ENCODE measurements around the gene UFSP2.

The UFSP2 gene

DNA sequence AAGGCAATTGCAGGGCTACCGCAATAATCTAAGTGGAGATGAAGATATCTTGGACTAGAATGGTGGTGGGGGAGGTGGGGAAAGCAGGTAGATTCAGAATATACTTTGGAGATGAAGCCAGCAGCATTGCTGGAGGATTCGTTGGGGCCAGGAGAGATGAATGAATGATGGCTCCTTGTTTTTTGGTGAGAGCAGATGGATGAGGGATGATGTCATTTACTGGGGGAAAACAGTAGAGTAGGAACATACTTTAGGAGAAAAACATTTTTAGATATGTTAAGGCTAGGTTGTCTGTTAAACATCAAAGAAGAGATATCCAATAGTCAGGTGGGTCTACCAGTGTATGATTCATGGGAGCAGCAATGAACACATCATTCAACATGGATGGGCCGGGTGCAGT is 39.9 kb upstream of the UFSP2 start:
- Histone ChIP-seq H3K9ac (ENCODE audit: low read depth, low read length) (no peak overlapping the region), H3K27ac (ENCODE audit: low read depth, low read length) (no peak overlapping the region), H3K9me3 (ENCODE audit: insufficient read depth, low read depth, low read length) (no peaks in the 10 kb centered on the region), H3K4me3 (ENCODE audit: low read length) (no peak overlapping the region), H3K27me3 (ENCODE audit: insufficient read depth, low read length) (peaks cover 13% of the 10 kb centered on the region), H3K4me1 (ENCODE audit: insufficient read depth, low read length) (peaks cover 14% of the 10 kb centered on the region; the same call in 1 of the 2 replicates), H3K36me3 (ENCODE audit: insufficient read depth, low read length) (no peaks in the 10 kb centered on the region)
- 89% methylated on average over 3 of the region's 3 CpGs for WGBS

DNA sequence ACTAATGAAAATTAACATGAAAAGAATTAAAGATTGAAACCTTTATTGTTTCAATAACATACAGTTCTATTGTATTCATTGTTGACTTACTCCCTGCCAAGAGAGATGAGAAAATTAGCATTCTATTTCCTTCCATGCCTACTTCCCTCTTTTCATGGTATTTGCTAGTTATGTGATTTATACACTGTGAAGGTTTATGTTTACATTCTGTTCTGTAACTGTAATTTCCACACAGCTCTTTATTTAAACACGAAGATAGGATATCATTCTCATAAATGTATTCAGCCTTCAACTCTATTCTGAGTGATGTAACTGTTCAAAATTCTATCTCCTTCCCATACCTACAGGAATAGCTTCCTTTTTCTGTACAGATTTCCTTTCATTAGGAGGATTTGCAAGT is 39.1 kb upstream of the UFSP2 start:
- no peaks in the 10 kb centered on the region for H3K9me3 ChIP-seq (ENCODE audit: insufficient read depth, low read depth, low read length)
- no peak overlapping the region for H3K9ac ChIP-seq (ENCODE audit: low read depth, low read length)
- peaks cover 8% of the 10 kb centered on the region; the same call in 1 of the 2 replicates for H3K4me1 ChIP-seq (ENCODE audit: insufficient read depth, low read length)
- peaks cover 5% of the 10 kb centered on the region for H3K27me3 ChIP-seq (ENCODE audit: insufficient read depth, low read length)
- no peaks in the 10 kb centered on the region for H3K36me3 ChIP-seq (ENCODE audit: insufficient read depth, low read length)
- WGBS: 91% methylated on average over 1 of the region's 1 CpG
- H3K4me3 ChIP-seq (ENCODE audit: low read length): no peak overlapping the region
- H3K27ac ChIP-seq (ENCODE audit: low read depth, low read length): no peak overlapping the region

DNA sequence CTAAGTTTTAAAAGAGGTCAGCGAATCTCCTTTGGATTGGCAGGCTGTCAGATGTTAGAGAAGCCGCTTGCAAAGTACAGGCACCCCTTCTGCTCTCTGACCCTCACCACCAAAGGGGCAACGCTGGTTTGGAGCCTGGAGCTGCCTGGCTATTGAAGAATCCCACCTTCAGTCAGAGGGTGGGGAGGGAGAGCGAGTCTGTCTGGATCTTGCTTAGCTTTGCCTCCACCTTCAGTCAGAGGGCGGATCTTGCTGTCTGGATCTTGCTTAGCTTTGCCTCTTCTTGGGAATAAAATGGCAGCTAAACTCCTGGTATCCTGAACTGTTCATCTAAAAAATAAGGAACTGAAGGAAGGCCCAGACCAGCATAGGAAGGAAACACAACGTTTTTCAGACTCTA is 38.4 kb upstream of the UFSP2 start:
- H3K36me3 ChIP-seq (ENCODE audit: insufficient read depth, low read length): no peaks in the 10 kb centered on the region
- H3K9ac ChIP-seq (ENCODE audit: low read depth, low read length): no peak overlapping the region
- no peak overlapping the region for H3K27ac ChIP-seq (ENCODE audit: low read depth, low read length)
- H3K4me1 ChIP-seq (ENCODE audit: insufficient read depth, low read length): peaks cover 4% of the 10 kb centered on the region; the same call in 1 of the 2 replicates
- H3K27me3 ChIP-seq (ENCODE audit: insufficient read depth, low read length): no peaks in the 10 kb centered on the region; the same call in 1 of the 2 replicates
- WGBS: 47% methylated on average over 6 of the region's 6 CpGs
- H3K9me3 ChIP-seq (ENCODE audit: insufficient read depth, low read depth, low read length): no peaks in the 10 kb centered on the region
- no peak overlapping the region for H3K4me3 ChIP-seq (ENCODE audit: low read length)

DNA sequence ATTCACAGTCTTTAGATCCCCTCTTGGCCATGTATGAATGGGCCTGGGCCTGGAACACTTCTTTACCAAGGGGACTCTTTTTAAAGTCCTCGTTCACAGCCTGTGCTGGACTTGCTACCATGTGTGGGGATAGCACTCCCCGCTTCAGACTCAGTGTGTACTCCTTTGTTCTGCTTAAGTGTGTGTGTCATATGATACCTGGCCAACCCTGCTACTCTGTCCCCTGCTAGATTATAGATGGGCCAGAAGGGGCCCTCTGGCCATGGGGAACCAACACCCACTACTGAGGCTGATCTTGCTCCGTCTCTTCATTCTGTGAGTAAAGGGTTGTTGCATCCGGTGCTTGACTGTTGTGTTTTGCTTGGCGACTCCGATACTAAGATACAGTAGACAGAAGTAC is 37.8 kb upstream of the UFSP2 start:
- 93% methylated on average over 6 of the region's 6 CpGs for WGBS
- no peaks in the 10 kb centered on the region for H3K36me3 ChIP-seq (ENCODE audit: insufficient read depth, low read length)
- H3K9ac ChIP-seq (ENCODE audit: low read depth, low read length): no peak overlapping the region
- H3K27ac ChIP-seq (ENCODE audit: low read depth, low read length): no peak overlapping the region
- H3K4me1 ChIP-seq (ENCODE audit: insufficient read depth, low read length): peaks cover 4% of the 10 kb centered on the region; the same call in 1 of the 2 replicates
- no peaks in the 10 kb centered on the region for H3K9me3 ChIP-seq (ENCODE audit: insufficient read depth, low read depth, low read length)
- H3K27me3 ChIP-seq (ENCODE audit: insufficient read depth, low read length): no peaks in the 10 kb centered on the region
- no peak overlapping the region for H3K4me3 ChIP-seq (ENCODE audit: low read length)

DNA sequence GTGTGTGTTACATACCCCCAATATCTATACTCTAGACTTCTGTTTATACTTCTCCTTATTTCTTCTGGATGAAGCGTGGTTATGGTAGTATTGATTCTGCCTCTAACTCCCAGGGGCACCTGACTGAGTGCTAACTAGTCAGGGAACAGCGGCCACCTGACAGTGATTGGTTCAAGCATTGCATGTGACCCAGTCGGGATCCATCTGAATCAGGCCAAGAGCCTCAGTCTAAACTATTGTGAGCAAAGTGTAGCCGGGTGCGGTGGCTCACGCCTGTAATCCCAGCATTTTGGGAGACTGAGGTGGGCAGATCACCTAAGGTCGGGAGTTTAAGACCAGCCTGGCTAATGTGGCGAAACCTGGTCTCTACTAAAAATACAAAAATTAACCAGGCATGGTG is 35.8 kb upstream of the UFSP2 start:
- 92% methylated on average over 8 of the region's 8 CpGs for WGBS
- no peaks in the 10 kb centered on the region for H3K27me3 ChIP-seq (ENCODE audit: insufficient read depth, low read length)
- H3K4me3 ChIP-seq (ENCODE audit: low read length): no peak overlapping the region
- H3K27ac ChIP-seq (ENCODE audit: low read depth, low read length): no peak overlapping the region
- no peak overlapping the region for H3K9ac ChIP-seq (ENCODE audit: low read depth, low read length)
- no peaks in the 10 kb centered on the region for H3K9me3 ChIP-seq (ENCODE audit: insufficient read depth, low read depth, low read length)
- H3K4me1 ChIP-seq (ENCODE audit: insufficient read depth, low read length): peaks cover 13% of the 10 kb centered on the region; the same call in 1 of the 2 replicates
- no peaks in the 10 kb centered on the region for H3K36me3 ChIP-seq (ENCODE audit: insufficient read depth, low read length)

DNA sequence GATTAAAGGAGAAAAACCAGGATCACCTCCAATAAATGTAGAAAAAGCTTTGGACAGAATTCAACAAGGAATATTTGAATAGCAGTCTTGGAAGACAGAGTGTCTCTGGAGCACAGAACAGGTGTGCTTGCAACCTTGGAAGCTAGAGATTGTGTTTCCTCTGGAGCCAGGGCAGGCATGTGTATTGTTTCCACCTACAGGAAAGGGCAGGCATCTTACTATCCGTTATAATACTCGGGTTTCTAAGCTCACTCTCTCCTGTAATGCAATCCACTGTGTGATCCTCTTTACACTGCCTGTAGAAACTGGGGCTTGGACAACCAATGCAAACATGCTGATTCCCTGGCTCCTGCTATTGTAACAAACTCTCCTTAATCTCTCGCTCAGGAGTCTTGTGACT is 31.4 kb upstream of the UFSP2 start:
- Histone ChIP-seq H3K9ac (ENCODE audit: low read depth, low read length) (no peak overlapping the region), H3K9me3 (ENCODE audit: insufficient read depth, low read depth, low read length) (no peaks in the 10 kb centered on the region), H3K4me1 (ENCODE audit: insufficient read depth, low read length) (peaks cover 9% of the 10 kb centered on the region; the same call in 1 of the 2 replicates), H3K4me3 (ENCODE audit: low read length) (no peak overlapping the region), H3K36me3 (ENCODE audit: insufficient read depth, low read length) (no peaks in the 10 kb centered on the region), H3K27me3 (ENCODE audit: insufficient read depth, low read length) (no peaks in the 10 kb centered on the region), H3K27ac (ENCODE audit: low read depth, low read length) (no peak overlapping the region)
- WGBS: 47% methylated on average over 3 of the region's 3 CpGs

DNA sequence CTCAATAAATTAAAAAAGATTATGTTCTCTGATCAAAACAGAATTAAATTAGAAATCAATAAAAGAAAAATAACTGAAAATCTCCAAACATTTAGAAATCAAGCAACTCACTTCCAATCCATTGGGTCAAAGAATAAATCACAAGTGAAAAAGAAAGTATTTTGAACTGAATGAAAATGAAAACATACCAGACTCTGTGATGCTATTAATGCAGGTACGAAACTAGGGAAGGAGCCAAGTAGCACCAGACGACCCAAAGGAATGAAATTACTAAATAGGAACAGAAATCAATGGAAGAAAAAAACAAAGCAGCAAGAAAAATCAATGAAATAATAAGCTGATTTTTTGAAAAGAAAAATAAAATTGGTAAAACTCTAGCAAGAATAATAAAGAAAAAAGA is 30.4 kb upstream of the UFSP2 start:
- Histone ChIP-seq H3K27ac (ENCODE audit: low read depth, low read length) (no peak overlapping the region), H3K36me3 (ENCODE audit: insufficient read depth, low read length) (no peaks in the 10 kb centered on the region), H3K4me1 (ENCODE audit: insufficient read depth, low read length) (peaks cover 9% of the 10 kb centered on the region; the same call in 1 of the 2 replicates), H3K9ac (ENCODE audit: low read depth, low read length) (no peak overlapping the region), H3K9me3 (ENCODE audit: insufficient read depth, low read depth, low read length) (no peaks in the 10 kb centered on the region), H3K4me3 (ENCODE audit: low read length) (no peak overlapping the region), H3K27me3 (ENCODE audit: insufficient read depth, low read length) (no peaks in the 10 kb centered on the region)
- 50% methylated on average over 2 of the region's 2 CpGs for WGBS

DNA sequence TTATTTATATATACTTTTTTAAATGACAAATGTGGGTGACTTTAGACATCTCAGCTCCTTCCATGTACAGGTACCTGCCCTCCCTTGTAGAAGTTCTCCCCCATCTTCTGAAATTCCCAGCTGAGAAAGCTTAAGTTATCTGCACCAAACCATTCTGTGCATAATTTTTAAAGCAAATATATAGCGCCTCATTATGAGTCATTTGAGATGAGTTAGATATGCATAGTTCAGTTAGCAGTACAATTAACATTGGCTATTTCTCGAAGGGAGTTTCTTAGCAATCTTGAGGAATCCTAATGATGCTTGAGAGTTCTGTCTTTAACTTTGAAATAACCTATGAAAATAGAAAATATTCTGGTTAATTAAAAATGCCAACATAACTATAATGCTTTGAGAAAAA is 19.4 kb upstream of the UFSP2 start:
- H3K4me3 ChIP-seq (ENCODE audit: low read length): no peak overlapping the region
- 96% methylated on average over 2 of the region's 2 CpGs for WGBS
- no peak overlapping the region for H3K27ac ChIP-seq (ENCODE audit: low read depth, low read length)
- H3K9ac ChIP-seq (ENCODE audit: low read depth, low read length): no peak overlapping the region
- no peaks in the 10 kb centered on the region for H3K4me1 ChIP-seq (ENCODE audit: insufficient read depth, low read length)
- no peaks in the 10 kb centered on the region for H3K9me3 ChIP-seq (ENCODE audit: insufficient read depth, low read depth, low read length)
- no peaks in the 10 kb centered on the region for H3K27me3 ChIP-seq (ENCODE audit: insufficient read depth, low read length)
- H3K36me3 ChIP-seq (ENCODE audit: insufficient read depth, low read length): no peaks in the 10 kb centered on the region

DNA sequence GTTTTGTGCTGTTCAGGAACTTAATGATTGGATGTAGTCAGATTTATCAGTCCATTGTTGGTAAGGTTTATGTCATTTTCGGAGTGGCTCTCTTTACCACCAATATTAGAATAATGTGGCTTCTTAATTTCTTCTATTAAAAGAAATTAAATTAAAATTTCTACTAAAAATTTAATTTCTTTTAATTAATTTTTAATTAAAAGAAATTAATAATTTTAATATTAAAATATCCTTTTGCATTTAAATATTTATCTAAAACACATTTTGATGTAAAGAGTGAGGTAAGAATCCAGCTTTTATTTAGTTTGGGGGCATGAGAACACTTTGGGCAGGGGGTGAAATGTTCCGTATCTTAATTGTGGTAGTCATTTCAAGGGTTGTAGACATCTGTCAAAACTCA is 15.7 kb upstream of the UFSP2 start:
- no peak overlapping the region for H3K9ac ChIP-seq (ENCODE audit: low read depth, low read length)
- H3K9me3 ChIP-seq (ENCODE audit: insufficient read depth, low read depth, low read length): no peaks in the 10 kb centered on the region
- no peaks in the 10 kb centered on the region for H3K27me3 ChIP-seq (ENCODE audit: insufficient read depth, low read length)
- no peak overlapping the region for H3K27ac ChIP-seq (ENCODE audit: low read depth, low read length)
- H3K4me1 ChIP-seq (ENCODE audit: insufficient read depth, low read length): no peaks in the 10 kb centered on the region
- H3K4me3 ChIP-seq (ENCODE audit: low read length): no peak overlapping the region
- 100% methylated on average over 1 of the region's 2 CpGs for WGBS
- H3K36me3 ChIP-seq (ENCODE audit: insufficient read depth, low read length): no peaks in the 10 kb centered on the region

DNA sequence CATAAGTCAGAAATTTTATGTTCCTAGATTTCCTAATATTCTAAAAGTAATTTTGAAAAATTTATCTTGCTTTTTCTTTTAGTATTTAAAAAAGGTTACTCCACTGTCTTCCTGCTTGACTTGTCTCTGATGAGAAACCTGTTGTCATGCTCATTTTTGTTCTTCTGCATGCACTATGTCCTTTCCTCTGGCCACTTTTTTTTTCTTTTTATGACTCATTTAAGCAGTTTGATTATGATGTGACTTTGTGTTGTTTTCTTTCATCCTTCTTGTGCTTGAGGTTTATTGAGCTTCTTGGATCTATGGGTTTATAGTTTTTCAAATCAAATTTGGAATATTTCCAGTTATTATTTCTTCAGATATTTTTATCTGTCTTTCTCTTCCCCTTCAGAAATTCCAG is 12.0 kb upstream of the UFSP2 start:
- H3K4me1 ChIP-seq (ENCODE audit: insufficient read depth, low read length): no peaks in the 10 kb centered on the region
- no peak overlapping the region for H3K27ac ChIP-seq (ENCODE audit: low read depth, low read length)
- no peak overlapping the region for H3K9ac ChIP-seq (ENCODE audit: low read depth, low read length)
- H3K4me3 ChIP-seq (ENCODE audit: low read length): no peak overlapping the region
- no peaks in the 10 kb centered on the region for H3K9me3 ChIP-seq (ENCODE audit: insufficient read depth, low read depth, low read length)
- H3K27me3 ChIP-seq (ENCODE audit: insufficient read depth, low read length): no peaks in the 10 kb centered on the region
- no peaks in the 10 kb centered on the region for H3K36me3 ChIP-seq (ENCODE audit: insufficient read depth, low read length)

DNA sequence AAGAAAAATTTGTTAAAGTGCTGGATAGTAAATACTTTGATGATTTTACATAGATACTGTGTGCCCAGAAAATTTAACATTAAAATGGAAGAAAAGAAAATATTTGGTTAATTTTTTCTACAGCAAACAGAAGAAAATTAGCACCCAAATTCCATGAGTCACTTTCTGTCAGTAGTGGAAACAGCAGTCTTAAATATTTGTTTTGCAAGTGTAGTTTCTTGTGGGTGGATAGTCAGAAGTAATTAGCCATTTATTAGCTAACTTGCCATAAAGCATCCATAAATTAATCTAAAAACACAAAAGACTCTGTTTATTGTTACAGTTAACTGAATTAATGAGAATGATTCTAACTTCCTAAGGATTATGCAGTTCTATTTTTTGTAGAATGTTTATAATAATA is 9.7 kb upstream of the UFSP2 start:
- H3K4me1 ChIP-seq (ENCODE audit: insufficient read depth, low read length): no peaks in the 10 kb centered on the region
- no peaks in the 10 kb centered on the region for H3K27me3 ChIP-seq (ENCODE audit: insufficient read depth, low read length)
- H3K9me3 ChIP-seq (ENCODE audit: insufficient read depth, low read depth, low read length): no peaks in the 10 kb centered on the region
- no peak overlapping the region for H3K27ac ChIP-seq (ENCODE audit: low read depth, low read length)
- H3K36me3 ChIP-seq (ENCODE audit: insufficient read depth, low read length): no peaks in the 10 kb centered on the region
- H3K9ac ChIP-seq (ENCODE audit: low read depth, low read length): no peak overlapping the region
- no peak overlapping the region for H3K4me3 ChIP-seq (ENCODE audit: low read length)

DNA sequence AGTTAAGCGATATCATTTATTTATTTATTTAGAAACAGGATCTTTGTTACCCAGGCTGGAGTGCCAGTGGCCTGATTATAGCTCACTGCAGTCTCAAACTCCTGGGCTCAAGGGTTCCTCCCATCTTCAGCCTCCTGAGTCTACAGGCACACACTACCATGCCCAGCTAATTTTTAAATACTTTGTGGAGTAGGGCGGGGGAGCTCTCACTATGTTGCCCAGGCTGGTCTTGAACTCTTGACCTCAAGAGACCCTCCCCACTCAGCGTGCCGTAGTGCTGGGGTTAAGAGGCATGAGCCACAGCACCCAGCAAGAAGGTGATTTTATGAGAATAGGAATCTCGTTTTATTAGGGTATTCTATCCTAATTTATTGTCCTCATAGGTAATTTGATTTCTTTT is 3.9 kb upstream of the UFSP2 start:
- no peaks in the 10 kb centered on the region for H3K9me3 ChIP-seq (ENCODE audit: insufficient read depth, low read depth, low read length)
- H3K9ac ChIP-seq (ENCODE audit: low read depth, low read length): no peak overlapping the region
- H3K36me3 ChIP-seq (ENCODE audit: insufficient read depth, low read length): no peaks in the 10 kb centered on the region
- no peaks in the 10 kb centered on the region for H3K27me3 ChIP-seq (ENCODE audit: insufficient read depth, low read length)
- 0 out of 2 replicates have a peak, but pooled peaks cover 5% of the 10 kb centered on the region for H3K4me1 ChIP-seq (ENCODE audit: insufficient read depth, low read length)
- WGBS: 100% methylated on average over 3 of the region's 5 CpGs
- H3K4me3 ChIP-seq (ENCODE audit: low read length): no peak overlapping the region
- no peak overlapping the region for H3K27ac ChIP-seq (ENCODE audit: low read depth, low read length)

Measured in HUES64 (cell line).